ENCODE data around the gene GNAS-AS1.
A peak's percentile ranks its signal among the peaks of the same experiment; 100 is the strongest.

GNAS-AS1 gene

DNA sequence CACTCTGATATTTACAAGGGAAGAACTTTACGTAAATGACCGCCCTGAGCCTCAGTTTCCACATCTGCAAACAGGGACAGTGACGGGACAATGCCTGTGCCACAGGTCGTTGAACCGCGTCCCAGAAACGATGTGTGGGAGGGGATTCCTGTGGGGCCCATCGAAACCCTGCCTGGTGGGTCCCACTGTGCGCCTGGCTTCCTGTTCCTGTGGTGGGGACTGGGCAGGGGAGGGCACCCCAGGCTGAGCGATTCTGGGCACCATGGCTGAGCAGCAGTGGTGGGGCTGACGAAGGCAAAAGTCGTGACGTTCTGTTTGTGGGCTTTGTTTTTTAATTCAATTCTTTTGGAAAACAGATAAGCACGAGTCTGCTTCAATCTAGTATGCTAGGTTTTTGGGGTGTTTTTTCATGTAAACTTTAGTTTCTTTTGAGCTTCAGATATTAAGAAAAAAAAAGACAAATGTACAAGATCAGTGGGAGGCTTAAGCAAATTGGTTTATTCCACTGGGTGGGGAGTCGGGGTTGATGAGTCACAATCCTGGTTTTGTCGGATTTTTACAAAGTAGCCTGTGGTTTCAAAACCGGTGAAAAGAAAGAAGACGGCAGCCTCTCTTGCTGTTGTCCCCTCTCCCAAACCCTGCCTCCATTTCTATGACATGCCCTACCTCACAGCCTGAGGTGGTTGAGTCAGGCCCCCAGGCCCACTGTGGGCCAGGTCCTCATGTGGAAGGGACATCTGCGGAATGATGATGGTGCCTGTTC lies 40.4 kb downstream of the GNAS-AS1 start:
- DNase-seq (ENCODE audit: low read depth, low spot score) = peak; percentile 71

DNA sequence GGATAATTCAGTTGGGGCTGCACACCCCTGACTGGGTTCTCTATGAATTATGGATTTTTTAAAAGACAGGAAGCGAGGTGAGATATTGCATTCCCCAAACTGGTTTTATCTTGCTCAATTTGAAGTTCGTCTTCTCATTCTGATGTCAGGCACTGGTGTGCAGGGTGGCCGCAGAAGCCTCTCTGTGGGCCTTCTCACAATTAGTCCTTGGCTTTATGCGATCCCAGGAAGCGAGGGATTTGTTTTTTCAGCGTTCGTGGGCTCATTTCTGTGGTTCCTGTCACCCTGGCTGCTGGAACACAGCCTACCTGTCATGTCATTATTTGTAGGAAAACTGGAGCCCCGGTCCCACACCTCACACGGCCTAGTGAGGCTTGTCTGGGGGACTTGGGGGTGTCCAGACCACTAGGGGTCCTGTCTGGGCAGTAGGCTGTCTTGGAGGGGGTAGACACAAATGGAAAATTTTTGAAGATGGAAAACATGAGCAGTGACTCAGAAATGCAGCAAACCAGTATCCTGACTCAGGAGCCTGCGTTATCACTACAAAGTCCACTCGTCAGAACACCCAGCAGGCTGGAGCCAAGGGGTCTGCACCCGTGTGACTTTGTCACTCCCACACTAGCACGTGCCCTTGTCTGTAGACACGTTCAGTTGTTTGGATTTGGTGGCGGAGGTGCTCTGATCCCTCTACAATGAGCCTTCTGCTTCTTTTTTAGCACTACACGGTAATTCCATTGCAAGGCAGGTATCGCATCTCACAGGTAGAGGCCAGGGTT lies 42.2 kb downstream of the GNAS-AS1 start:
- DNase-seq (ENCODE audit: low read depth, low spot score) = peak; percentile 64

- DNase-seq (ENCODE audit: low read depth, low spot score) = no peak
Observed at GRCh38 chr20:58807801-58808200, 42.9 kb downstream of the GNAS-AS1 start.

GRCh38 chr20:58803533-58803932 lies 47.2 kb downstream of the GNAS-AS1 start:
- DNase-seq (ENCODE audit: low read depth, low spot score) = no peak

DNA sequence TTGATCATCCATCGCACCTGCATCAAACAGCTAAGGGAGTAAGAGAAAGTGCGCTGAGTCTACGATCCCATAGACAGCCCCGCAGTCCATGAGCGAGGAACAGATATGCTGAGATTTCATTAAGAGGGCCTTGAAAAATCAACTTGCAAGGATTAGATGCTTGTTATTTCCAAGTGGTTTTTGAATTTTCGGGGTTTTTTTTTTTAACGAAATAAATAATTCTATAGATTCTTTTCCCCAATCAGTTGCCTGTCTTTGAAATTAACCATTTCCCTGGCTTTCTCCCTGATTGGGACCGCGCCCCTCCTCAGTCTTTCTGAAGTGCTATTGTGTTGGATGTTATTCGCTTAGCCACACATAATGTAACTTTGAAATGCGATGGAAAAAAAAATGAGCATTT lies 48.6 kb downstream of the GNAS-AS1 start:
- no peak for DNase-seq (ENCODE audit: low read depth, low spot score)

DNA sequence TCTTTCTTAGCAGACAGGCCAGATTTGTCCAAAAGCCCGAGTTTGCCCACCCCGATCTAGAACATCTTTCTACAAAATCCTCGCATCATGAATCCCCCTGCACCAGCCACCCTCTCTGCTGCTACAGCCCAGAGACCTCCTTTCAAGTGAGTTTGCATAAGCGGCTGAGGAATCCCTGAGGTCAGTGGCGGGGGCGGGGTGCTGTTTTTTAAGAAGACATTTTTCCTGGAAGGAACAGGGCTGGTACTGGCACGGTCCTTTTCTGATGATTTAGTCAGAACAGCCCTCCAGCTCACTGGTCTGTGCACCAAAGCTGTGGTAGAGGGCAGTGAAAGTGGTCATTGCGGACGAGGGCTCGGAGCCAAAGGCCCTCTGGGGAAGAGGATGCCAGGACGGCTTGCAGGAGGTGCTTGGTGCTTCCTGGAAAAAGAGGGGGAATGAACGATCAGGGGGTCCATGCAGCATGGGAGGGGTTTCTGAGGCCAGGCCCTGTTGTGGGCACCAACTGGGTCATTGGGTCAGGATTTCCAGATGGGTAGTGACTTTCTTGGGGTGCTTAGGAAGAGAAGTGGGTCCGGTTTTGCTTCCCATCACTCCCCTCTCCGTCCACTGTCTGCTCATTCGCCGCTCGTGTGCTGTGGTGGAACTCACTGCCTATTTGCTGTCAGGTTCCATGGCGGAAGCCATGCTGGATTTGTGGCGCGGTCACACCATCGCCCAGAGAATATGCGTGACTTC lies 50.4 kb downstream of the GNAS-AS1 start:
- DNase-seq (ENCODE audit: low read depth, low spot score) = peak; percentile 20

DNA sequence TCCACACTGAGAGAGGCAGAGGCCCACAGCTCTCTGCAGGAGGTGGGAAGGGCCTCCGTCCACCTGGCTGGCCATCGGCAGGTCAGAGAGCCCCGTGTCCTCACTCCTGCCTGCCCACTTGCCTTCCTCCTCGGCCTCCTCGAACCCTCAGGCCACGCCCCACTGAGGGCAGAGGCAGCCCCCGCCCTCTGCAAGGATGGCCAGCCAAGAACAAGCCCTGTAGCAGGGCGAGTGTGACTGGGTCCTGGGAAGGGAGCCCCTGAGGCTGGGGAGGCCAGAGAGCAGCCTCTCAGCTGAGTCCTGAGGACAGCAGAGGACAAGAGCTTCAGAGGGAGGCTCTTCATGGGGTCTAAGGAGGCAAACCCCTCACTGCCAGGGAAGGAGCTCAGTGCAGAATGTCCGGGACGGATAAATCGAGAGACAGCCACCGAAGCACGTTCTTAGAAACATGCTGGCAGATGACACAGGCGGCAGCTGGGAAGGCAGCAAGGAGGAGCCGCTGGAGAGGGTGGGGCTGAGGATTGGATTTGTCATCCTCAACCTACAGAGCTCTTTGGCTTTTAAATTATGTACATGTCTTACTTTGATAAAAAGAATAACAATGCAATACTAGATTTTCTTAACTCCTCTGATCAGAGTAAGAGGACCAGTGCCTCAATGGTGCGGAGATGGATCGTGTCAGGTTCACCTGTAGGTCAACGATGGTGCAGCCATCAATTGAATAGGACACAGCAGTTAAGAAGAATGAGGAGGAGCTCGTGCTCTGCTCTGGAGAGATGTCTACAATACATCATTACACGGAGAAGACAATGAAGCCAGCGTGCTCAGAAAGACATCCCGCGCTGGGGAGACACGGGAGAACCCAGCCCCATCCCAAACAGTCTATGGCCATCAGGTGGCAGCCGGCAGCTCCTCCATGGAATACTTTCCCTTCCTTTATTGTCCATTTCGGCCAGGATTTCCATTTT lies 53.0 kb downstream of the GNAS-AS1 start:
- DNase-seq (ENCODE audit: low read depth, low spot score) = no peak

DNA sequence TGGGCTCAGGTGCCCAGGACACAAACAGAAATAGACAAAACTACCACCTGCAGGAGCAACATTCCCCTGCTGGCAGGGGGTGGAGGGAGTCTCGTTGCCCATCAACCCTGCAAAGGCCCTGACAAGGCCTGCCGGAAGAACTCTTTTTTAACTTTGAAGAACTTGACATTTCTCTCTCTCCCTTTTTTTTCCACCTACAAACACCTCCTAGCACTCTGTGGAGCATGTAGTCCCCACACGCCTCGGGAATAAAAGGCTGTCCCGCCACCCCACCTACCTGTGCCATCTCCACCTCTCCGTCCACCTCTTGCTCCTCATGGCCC lies 54.8 kb downstream of the GNAS-AS1 start:
- DNase-seq (ENCODE audit: low read depth, low spot score) = no peak

- no peak for DNase-seq (ENCODE audit: low read depth, low spot score)
Observed at GRCh38 chr20:58795181-58795922, 55.4 kb downstream of the GNAS-AS1 start.

GRCh38 chr20:58794510-58795180 lies 56.1 kb downstream of the GNAS-AS1 start:
- DNase-seq (ENCODE audit: low read depth, low spot score) = no peak

DNA sequence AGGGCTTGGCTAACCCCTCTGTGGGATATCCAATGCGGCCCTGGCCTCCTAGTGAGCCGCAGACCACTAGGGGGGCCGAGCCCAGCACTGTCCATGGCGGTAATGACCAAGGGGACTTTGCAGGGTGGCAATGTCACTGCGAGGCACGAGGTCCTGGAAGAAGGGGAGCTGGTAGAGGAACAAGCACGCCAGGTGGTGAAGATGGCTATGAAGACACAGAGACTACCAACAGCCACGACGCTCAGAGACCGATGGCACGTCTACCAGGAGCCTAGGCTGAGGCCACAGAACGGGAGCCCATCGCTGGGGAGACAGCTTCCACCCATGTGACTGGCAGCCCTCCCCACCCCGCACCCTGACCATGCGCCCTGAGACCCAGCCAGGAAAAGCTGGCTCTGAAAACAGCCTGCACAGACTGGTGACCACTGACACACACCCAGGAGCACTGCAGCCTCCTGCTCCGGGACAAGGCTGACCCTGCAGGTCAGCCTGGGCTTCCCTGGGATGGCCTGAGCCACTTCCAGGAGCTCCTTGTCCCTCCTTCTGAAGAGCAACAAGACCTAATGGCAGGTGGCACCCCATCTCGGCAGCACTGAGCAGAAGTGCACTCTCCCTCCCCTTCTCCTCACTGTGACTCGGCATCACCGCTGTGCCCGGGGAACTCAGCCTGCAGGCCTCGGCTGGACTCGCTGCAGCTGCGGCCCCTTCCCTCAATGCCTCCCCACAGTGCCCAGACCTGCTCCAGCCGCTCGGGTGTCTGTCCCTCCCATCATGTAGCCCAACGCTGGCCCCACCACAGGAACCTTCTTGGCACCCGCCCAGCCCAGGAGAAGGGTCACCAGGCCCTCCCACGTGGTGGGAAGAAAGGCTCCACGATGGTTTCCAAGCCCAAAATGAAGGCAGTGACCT lies 56.9 kb downstream of the GNAS-AS1 start:
- no peak for DNase-seq (ENCODE audit: low read depth, low spot score)

GRCh38 chr20:58792426-58792825 lies 58.3 kb downstream of the GNAS-AS1 start:
- DNase-seq (ENCODE audit: low read depth, low spot score) = no peak

GRCh38 chr20:58791286-58791685 lies 59.4 kb downstream of the GNAS-AS1 start:
- no peak for DNase-seq (ENCODE audit: low read depth, low spot score)

DNA sequence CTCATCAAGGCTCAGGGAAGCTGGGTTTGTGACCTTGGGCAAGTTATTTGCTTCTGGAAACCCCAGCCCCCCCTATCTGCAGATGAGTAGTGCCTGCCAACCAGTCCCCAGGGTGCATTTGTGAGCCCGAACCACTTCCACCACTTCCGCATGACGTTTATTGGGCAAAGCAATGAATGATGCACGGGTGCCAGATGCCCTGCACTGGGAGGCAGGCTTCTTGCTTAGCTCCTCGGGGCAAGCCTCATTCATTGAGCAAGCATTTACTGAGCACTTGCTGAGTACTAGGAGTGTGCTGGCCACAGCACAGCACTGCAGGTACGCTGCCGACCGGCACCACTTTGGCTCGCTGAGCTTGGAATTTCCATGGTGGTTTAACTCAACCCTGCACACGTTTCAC lies 60.2 kb downstream of the GNAS-AS1 start:
- DNase-seq (ENCODE audit: low read depth, low spot score) = no peak

GRCh38 chr20:58788896-58789544 lies 61.7 kb downstream of the GNAS-AS1 start:
- DNase-seq (ENCODE audit: low read depth, low spot score) = no peak

DNA sequence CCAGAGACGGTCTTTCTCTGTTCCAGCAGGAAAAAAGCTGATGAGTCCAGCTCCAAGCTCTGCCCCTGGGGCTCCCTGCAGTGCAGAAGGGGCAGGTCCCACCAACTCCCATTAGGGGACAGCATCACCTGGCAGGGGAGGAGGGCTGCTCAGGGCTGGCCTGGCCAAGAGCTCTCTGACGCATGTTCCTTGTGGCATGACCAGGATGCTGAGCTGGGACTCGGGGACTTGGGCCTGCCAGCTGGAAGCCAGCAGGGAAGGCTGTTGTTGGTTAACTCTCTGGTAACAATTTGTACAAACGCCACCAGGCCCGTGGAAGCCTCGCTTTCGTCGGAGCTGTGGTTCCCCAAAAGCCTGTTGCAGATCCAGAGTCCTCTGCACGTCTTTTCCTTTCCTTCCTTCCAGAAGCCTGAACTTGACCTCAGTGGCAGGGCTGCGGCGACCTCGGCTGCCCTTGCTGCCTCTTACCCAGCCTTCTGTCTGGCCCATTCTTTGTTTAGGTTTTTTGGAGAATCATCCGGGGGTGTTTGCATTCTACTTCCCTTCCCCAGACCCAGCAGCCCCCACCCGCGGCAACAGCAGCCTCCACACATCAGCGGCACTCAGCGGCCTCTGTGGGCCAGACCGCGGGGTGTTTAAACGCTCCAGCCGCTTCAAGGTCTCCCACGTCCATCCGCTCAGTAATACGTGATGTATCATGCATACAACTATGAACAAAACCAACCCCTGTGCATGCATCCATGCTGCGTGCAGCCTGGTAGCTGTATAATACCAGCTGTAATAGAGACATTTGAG lies 63.3 kb downstream of the GNAS-AS1 start:
- no peak for DNase-seq (ENCODE audit: low read depth, low spot score)

DNA sequence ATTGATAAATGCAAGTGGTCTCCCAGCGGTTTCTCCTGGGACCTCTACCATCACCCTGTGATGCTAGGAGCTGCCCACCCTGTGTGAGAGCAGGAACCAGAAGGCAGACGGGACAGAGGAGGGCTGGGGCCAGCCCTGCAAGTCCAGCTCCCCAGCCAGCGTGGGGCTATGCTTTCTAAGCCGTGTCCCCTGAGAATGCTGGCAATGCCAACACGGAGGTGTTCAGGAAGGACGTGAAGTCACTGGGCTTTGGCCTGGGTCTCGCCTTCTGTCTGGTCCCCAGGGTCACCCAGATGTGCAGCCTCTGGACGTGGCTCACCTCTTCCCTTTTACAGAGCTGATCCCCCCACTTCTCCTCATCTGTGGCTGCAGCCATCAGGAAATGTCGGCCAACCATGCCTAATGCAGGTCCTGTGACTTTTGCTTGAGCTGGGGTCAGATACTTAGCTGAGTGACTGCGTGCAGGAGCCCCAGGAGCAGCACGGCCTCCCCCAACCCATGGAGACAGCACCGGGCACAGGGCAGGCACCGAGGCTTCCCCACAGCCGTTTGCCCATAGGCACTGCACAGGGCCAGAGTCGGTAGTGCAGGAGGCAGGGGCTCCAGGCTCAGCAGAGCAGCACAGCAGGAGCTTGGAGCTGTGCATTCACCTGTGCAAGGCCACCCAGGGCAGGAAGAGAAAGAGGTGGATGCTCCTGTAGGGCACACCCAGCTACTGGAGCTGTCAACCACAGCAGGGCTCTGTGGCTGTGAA lies 66.2 kb downstream of the GNAS-AS1 start:
- no peak for DNase-seq (ENCODE audit: low read depth, low spot score)
